H1 (cell line): ENCODE measurements around the gene OR56A5. TPM values are rescaled to one million over a fixed set of nuclear protein-coding genes. Genes with fewer than 3 reads are reported as not detected.

ENCODE experiments used
- EP300 ChIP-seq, 2 experiments: IDR thresholded peaks; 1 replicate in 1 of 2; 2 replicates in 1 of 2; pipeline ENCODE4 v1.6.1; 2011 to 2012; ENCODE audit warnings: low read depth in 2 of 2, low read length in 2 of 2, mild to moderate bottlenecking in 2 of 2, borderline replicate concordance in 1 of 2, inconsistent platforms in 1 of 2, moderate library complexity in 1 of 2
- JUND ChIP-seq: IDR thresholded peaks from 2 replicates; pipeline ENCODE4 v1.6.1; 2011; ENCODE audit warnings: mild to moderate bottlenecking, improper control_type of control experiment, low read length
- POLR2AphosphoS5 ChIP-seq: IDR thresholded peaks from 2 replicates; pipeline ENCODE4 v1.6.1; 2011; ENCODE audit warnings: low read depth, low read length
- USF2 ChIP-seq: IDR thresholded peaks from 2 replicates; pipeline ENCODE4 v1.6.1; 2011; ENCODE audit warnings: low read length, improper control_type of control experiment
- polyA plus RNA-seq, 7 experiments: library from polyadenylated mRNA; depleted of rRNA in 3 of 7; stranded (reverse) in 5 of 7; unstranded in 2 of 7; fragments of >200 nt in 5 of 7; fragments of 200-250 nt in 2 of 7; gene quantifications; 1 replicate in 5 of 7; 2 replicates in 1 of 7; 4 replicates in 1 of 7; pipeline versions ENCODE4 v1.2.1 to v1.2.3, GENCODE V29; 2011 to 2013; ENCODE audit warnings: missing spikeins in 2 of 7, mixed read lengths in 2 of 7
- total RNA-seq: library from RNA; stranded (reverse); fragmentation: NEBNext Ultra II Directional; extraction: Animal tissue kit (Norgen Biotek cat#: 25700); gene quantifications from 2 replicates; pipeline ENCODE4 v1.2.1, GENCODE V29; 2021

OR56A5 gene
- total and polyA plus RNA-seq, 2 of the 8 experiments (the other 6 are each of a cell fraction or from before 2014, with no cell fraction given), result 0.14 TPM; not detected in 1

- no peak for TF ChIP-seq USF2
- no peak for TF ChIP-seq EP300 (IDR thresholded peaks at IDR 0.05; ENCODE audit: borderline replicate concordance in 1 of 2, low read depth in 2 of 2, low read length in 2 of 2)
- no peak for TF ChIP-seq POLR2AphosphoS5
- TF ChIP-seq JUND, result no peak
Observed at GRCh38 chr11:5967708-5968107, 586 bp downstream of the OR56A5 start (continued).
